ENCODE results near the gene MCC.

GRCh38 chr5:113364466-113364865, 123.8 kb downstream of the MCC start:
- TF ChIP-seq POLR2A (IDR thresholded peaks at IDR 0.05) (no peak), CTCF (IDR thresholded peaks at IDR 0.05) (no peak)

Data from uterus (tissue), 2 donors.